Measurements from ENCODE around the gene GSX1.
"Not testable (repeated sequence)": the region's sequence is repeated elsewhere in the genome, so short reads cannot be mapped to it uniquely, and the experiment has no call there.

Gene GSX1

DNA sequence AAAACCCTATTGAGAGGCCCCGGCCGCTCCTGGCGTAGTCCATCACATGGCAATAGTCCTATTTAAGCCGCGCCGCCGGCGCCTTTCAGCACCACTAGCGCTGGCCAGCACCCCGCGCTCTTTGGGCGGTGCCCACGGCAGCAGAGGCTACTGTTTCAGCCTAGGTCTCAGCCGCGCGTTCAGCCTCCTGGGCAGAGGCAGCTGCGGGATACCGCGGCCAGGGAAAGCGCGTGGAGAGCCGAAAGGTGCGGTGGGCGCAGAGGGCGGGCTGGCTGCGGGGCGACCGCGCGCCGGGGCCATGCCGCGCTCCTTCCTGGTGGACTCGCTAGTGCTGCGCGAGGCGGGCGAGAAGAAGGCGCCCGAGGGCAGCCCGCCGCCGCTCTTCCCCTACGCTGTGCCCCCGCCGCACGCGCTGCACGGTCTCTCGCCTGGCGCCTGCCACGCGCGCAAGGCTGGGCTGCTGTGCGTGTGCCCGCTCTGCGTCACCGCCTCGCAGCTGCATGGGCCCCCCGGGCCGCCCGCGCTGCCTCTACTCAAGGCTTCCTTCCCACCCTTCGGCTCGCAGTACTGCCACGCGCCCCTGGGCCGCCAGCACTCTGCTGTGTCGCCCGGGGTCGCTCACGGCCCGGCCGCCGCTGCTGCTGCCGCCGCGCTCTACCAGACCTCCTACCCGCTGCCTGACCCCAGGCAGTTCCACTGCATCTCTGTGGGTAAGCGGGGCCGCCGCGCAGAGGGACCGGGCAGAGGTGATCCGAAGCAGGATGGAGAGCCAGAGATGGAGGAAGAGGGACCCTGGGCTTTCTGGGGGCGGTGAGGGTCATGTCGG lies at the start of gene GSX1:
Gene GSX1, plus strand, starts transcription at position 91 of the 826 bp plus-strand sequence. Its CDS starts 208 bp downstream, at position 299.
- DNase-seq = no peak

DNA sequence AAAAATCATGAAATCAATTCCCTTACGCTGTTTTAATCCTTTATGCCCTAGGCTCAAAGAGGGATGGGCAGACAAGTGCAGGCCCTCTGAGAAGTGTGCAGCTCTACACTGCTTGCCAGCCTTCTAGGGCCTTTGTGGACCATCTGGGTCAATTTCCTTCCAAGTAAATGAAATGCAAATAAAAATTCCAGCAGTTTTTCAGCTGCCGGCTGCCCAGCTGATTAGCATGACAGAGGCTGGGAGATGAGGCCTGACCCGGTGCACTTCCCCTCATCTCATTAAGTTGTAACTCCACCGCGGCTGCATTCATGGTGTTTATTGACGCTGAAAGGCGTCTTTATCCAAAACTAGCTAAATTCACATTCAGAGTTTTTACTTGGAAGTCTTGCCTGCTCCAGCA lies 47.5 kb upstream of the GSX1 start:
- DNase-seq = no peak

DNA sequence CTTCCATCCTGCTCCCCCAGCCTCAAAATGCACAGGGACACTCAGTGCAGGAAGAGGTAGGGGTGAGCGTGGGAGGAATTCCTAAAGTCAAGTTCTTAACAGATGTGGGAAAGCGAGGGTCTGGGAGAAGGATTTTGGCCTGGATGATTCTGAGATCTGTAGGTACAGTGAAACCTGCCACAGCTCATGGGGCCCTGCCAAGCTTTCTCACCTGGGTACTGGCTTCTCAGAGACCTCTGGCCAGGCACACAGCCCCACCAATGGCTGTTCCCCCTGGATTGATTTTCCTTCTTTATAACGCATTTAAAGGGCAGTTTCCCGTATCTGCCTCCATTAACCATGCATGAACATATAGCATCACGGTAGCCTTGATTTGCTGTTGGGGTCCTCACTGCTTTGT lies 47.0 kb upstream of the GSX1 start:
- DNase-seq = no peak

DNA sequence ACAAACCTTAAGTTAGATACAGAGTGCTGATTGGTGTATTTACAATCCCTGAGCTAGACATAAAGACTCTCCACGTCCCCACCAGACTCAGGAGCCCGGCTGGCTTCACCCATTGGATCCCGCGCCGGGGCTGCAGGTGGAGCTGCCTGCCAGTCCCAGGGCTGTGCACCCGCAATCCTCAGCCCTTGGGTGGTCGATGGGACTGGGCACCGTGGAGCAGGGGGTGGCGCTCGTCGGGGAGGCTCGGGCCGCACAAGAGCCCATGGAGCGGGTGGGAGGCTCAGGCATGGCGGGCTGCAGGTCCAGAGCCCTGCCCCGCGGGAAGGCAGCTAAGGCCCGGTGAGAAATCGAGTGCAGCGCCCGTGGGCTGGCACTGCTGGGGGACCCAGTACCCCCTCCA lies 44.1 kb upstream of the GSX1 start:
- DNase-seq = not testable (repeated sequence)

DNA sequence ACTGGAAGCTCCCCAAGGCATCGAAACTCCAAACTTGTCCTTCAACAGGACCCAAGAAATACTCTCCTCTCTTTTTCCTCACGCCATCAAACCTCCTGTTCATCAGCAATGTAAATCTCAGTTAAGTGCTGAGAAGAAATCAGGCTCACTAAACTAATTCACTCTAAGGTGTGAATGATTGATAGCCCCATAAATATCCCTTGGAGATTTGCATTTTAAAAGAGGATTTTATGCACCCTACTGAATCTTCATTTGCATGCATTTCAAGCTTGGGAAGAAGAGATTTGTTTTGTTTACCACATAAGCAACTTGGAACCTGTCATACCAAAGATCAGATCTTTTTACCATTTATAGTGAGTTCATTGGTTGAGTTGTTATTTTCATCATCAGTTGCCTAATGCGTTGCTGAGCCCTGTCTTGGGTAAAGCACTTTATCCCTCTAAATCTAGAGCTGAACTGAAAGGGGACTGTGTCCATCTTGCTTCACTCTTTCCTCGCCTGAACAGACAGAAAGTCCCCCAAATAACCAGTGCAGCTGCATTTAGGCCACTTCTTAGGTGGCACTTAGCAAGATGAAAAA lies 40.2 kb upstream of the GSX1 start:
- DNase-seq = no peak

DNA sequence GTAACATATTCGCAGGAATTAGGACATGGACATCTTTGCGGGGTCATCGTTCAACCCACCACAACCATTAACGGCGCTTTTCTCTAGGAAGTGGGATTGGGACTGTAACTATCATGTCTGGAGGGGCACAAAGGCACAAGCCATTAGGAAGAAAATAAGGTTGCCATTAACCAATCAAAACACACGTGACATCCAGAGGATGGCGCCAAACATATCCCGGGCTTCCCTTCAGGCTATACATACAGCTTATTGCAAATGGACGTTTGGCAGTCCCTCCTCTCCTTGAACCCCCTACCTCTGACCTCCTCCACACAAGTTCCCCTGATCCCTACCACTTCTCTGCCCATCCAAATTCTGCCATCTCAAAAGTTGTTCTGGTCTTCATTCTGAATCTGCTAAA lies 26.6 kb upstream of the GSX1 start:
- no peak for DNase-seq

DNA sequence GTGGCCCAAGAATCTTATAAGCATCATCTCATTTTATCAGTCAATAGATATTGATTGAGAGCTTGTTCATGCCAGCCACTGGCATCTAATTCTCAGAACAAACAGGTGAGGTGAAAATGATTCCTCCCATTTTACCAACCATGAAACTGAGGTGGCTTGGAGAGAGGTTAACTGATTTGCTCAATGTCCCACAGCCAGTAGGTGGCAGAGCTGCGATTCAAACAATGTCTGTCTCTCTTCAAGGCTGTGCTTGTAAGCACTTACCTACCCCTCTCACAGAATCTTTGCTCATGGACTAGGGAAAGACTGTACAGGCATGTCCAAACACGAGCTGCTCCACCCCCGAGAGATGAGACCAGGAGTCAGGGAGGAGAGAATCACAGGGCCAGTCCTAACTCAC lies 21.5 kb upstream of the GSX1 start:
- no peak for DNase-seq

DNA sequence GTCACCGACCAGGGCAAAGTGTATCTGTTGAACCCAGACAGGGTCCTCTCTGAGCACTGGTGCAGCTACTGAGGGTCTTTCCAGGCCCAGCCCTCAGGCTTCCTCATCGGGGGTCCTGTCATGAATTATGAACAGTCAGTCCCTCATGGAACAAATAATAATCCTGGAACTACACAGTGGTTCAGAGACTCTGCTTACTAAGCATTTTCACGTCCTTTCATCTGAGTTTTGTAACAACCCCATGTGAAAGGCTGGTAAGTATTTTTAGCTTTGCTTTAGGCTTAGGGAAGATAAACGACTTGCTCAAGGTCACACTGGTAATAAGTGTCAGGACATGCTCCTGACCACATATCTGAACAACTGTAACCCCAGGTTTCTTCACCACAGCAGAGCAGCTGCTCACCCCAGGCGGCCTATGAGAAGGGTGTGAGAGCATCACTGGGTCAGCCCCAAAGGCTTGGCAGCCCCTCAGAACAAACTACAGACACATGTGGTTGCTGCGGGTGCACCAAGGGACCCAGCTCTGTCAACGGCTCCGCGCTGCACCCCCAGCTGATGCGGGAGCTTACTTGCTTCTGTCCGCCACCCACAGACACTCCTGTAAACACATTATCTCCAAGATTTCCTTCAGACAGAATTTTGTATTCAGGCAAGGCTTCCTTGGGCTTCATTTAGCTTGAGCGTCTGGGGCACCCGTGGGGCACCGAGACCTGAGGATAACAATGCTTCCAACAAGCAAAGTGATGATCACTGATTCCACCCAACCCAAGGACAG lies 19.4 kb upstream of the GSX1 start:
- no peak for DNase-seq

DNA sequence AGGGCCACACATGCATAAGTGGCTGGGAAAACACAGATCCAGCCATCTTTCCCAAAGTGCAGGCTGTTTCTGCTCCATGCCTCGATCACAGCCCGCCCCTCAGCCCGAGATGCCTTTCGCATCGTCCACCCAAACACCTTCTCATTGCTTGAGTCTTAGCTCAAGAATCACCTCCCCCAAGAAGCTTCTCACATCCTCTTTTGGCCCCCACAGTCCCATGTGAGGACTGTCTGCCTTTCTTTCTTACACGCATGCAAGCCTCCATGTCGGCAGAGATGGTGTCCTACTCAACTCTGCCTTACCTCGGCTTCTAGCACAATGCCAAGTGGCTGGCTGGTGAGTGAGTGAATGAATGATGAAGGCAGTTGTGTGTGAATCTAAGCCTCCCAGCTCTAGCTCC lies 18.1 kb upstream of the GSX1 start:
- DNase-seq = no peak

DNA sequence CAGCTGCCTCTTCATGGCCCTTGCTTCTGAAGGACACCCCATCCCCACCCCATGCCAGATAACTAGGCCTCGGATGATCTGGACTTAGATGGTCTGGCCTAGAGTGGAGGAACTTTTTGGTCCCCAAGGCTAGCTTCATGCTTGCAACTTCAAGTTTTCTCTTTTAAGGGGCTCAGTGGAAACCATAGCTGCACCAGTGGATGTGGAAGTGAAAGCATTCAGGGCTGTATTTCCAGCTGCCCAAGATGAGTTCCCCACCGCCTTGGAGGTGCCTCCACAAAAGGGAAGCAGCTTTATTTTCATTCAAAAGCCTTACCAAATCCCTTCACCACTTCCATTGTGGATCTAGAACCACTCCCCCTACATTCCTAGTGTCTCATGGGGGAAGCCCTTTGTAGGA lies 17.6 kb upstream of the GSX1 start:
- DNase-seq = no peak

DNA sequence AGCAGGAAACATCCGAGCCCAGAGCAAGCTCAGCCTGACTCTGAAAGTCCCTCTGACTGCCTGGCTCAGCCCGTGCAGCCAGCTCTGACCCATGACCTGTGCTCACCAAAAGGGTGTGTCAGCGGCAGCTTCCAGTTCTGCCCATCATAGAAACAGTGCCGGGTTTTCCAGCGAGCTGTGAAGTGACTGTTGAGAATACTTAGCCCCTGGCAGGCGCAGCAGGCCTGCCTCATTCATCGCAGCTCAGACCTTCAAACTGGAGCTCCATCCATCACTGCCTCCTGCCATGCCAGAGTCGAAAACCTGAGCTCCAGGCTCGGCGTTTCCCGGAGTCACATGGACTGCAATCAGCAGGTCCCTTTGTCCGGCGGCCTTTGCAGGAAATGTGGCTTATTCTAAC lies 16.3 kb upstream of the GSX1 start:
- no peak for DNase-seq

DNA sequence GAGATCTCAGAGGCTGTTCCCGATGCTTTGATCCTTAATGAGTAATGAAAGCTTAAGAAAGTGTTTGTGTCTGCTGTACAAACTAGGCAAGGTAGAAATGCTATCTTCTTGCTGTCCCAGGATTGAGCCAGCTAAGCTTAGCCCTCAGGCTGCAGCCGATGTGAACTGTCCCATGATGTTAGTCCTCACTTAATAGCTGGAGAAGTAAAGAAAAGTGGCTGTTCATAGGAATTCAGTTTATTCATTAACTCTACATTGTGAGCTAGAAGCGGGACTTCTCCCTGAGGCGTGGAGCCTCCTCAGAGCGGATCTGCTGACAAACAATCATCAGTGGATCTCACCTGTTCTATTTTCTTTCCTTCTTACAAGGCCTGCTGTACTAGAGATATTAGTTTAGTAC lies 10.1 kb upstream of the GSX1 start:
- DNase-seq = no peak

DNA sequence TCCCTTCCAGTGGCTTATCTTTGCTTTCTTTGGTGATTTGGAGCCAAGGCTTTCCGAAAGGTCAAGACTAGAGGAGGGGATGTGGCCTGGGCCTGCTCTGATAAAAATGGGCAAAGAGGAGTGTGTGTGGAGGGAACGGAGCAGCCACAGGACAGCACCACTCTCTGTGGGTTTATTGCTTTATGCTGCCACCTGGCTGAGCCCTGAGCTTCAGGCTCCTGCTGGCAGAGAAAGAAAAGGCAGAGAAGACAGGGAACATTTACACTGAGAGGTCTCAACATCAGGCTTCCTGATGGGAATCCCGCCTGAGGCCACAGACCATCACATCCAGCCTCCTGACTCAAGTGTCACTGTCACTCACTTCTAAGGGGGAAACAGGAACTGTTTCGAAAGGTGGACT lies 9.2 kb upstream of the GSX1 start:
- DNase-seq = no peak

DNA sequence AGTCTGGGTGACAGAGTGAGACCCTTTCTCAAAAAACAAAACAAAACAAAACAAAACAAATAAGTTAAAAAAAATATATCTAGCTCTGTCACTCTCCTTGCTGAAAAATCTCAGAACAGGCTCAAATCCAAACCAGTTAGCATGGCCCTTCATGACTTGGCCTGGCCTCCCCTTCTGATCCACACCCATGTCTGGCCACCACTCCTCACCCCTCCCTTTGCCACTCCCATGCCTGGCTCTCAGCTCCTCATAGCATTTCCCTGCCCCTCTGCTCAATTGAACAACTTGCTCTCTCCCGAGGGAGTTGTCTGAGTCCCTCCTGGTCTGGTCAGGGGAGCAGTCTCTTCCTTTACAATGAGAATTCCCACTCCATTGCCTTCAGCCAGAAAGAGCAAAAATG lies 4.0 kb upstream of the GSX1 start:
- DNase-seq = no peak

DNA sequence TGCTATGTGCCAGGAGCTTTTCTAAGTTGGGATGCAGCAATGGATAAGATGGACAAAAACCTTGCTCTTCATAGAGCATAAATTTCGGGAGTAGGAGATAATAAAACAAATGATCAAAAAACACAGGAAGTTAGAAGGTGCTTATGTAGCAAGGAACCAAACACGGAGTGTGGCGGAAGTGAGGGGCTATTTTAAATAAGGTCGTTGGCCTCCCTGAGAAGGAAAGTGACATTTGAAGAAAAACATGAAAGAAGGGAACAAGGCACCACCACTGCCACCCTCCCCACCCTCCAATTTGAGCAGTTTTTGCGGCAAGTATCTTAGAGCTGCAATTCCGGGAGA lies 3.2 kb upstream of the GSX1 start:
- DNase-seq = no peak

DNA sequence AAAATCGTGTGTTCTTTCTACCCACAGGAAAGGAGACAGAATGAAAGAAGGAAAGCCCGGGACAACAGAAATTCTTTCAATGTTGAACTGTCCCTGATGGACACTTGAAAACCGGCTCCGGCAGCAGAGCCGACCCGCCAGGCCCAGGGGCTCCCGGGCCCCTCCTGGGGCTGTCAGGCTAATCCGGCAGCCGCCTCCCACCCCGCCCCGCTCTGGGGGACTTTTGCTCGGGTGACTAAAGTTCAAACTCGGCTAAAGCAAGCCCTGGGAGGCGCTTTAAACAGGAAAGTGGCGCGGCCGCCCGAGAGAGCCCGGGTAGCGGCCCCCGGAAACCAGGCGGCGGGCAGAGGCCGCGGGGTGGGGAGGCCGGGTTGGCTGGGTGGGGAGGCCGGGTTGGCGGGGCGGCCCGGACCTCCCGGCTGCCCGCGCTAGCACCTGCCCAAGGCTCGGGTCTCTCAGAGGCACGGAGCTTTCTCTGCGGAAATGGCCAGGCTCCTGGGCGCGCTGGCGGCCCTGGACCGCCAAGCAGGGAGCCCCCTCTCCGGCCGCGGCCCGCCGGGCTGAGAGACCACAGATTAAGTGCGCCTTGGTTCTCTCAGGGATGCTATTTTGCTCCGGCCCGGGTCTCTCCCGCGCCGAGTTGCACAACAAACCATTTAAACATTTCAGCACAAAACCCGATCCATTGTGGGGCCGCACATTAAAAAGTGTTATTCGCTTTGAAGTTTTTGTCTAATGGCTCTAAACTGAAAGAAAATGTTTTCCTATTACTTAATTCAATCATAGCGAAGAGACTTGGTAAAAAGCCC lies 2.6 kb upstream of the GSX1 start:
- DNase-seq = no peak

DNA sequence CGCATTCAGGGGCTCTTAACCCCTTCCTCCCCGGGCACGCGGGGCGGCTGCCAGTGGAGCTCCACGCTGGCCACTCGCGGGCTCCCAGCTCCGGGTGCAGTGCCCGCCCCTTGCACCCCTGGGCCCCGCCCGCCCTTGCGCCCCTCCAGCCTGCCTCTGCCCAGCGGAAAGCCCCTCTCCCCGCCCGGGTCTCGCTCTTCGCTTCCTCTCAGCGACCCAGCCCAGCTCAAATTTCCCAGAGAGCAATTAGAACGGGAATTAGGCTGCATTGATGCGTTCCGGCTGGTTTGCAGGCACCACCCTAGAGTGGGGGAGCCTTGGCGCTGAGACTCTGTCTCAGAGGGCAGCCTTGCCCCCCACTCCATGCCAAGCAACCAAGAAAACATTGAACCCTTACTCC lies 1.8 kb upstream of the GSX1 start:
- DNase-seq = no peak

DNA sequence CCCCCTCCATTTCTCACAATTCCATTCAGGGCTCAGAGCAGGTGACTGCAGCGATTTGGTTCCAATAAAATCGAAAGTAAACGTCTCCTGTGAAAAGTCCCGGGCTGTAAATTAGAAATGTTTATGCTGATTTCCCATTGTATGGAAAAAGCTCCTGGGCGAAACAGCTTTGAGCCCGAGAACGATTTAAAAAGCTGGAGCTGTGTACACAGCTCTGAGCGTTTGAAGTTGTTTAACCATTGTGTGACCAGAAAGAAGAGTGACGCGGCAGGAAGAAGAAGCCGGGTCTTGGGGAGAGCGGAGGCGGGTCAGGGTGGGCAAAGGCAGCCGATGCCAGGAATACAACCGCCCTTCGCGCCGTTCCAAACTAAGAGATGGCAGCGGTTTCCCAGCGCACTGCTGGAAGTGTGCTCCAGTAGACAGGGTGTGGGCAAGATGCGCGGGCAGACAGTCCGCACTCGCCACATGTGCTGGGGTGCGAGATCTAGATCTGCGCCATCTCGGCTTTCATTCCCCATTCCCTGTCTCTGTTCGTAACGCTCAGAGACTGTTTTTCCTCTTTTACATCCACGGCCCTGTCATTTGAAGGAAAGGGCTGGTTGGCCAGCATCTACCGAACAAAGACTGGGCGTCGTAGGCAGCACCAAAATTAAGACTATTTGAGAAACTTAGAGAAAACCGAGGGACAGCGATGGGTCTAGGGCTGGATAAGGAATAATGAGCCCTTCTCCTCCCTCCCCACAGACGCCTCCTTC lies 960 bp upstream of the GSX1 start:
- DNase-seq = no peak

DNA sequence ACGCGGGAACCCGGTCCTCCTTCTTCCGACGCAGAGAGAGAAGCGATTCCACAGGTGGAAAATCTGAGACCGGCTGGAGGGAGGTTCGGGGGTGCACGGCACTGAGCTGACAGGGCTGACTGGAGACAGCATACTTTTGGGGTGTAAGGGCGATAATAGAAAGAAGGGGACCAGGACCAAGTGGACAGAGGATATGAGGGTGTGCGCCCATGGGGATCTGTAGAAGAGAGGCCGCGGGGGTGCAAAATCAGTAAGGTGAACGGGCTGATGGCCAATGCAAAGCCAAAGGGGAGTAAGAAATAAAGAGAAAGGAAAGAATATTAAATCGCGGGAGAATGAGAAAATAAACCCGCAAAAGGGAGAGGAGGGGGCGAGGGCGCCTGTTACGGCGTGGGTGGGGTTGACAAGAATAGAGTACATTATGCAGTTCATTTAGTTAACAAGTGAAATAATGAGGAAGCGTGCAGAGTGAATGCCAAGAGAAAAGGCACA lies 336 bp upstream of the GSX1 start:
- DNase-seq = no peak

DNA sequence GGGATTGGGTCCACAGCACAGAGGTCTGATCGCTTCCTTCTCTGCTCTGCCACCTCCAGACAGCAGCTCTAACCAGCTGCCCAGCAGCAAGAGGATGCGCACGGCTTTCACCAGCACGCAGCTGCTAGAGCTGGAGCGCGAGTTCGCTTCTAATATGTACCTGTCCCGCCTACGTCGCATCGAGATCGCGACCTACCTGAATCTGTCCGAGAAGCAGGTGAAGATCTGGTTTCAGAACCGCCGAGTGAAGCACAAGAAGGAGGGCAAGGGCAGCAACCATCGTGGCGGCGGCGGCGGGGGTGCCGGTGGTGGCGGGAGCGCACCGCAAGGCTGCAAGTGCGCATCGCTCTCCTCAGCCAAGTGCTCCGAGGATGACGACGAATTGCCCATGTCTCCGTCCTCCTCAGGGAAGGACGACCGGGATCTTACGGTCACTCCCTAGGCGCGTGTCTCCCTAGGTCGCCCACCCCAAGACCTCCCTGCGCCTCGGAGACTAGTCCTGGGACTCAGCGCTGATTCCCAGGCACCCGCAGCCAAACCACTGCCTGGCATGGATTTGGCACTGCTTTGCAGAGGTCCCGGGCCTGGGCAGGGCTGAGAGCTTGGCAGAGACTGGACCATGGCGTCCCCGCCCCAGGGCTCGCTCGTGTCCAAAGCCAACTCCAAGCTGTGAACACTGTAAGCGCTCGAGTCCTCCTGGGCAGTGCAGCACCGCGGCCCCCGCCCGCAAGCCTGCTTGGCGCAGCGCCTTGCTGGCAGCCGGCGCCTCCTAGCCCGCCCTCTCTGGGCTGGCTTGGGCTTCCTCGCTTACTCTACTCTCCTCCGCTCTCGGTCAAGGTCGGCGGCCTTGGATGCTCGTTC lies 1.5 kb downstream of the GSX1 start:
- no peak for DNase-seq

DNA sequence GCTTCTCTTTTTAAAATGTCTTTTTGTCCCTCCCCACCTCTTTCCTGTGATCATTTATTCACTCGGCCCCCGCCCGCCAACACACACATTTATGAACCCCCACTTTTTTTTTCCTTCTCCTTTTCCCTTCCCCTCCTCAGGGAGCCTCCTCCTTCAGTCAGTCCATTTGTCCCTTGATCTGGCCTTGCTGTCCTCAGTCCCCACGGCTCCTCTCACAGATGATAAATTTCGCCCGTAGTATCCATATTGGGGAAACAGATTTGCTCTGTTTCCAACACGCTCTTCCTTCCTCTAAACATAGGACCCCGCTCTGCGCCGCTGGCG lies 2.0 kb downstream of the GSX1 start:
- no peak for DNase-seq

All from activated CD4-positive, CD25-positive, alpha-beta regulatory T cell (primary cell).